MG63 (cell line): ENCODE results near the gene TNFAIP6. TPM values are rescaled to one million over a fixed set of nuclear protein-coding genes. Genes with fewer than 3 reads are reported as not detected.

Experiments used
- DNase-seq: peaks from one replicate; pipeline ENCODE4 v3.0.0-alpha.2; 2020
- H3K27me3 ChIP-seq: fragments of 250-450 bp; sonication (Bioruptor Pico); 2 replicates; pipeline ENCODE4 v1.5.1; 2020; ENCODE audit warnings: mild to moderate bottlenecking, moderate library complexity
- H3K36me3 ChIP-seq: fragments of 250-450 bp; sonication (Bioruptor Pico); 2 replicates; pipeline ENCODE4 v1.5.1; 2020; ENCODE audit warnings: mild to moderate bottlenecking, moderate library complexity
- H3K4me3 ChIP-seq: fragments of 250-450 bp; sonication (Bioruptor Pico); 2 replicates; pipeline ENCODE4 v1.5.1; 2020; ENCODE audit warnings: mild to moderate bottlenecking, moderate library complexity
- H3K9me3 ChIP-seq: fragments of 250-450 bp; sonication (Bioruptor Pico); 2 replicates; pipeline ENCODE4 v1.5.1; 2020; ENCODE audit warnings: mild to moderate bottlenecking, moderate library complexity
- total RNA-seq: library from RNA; depleted of rRNA; stranded (reverse); fragments of >200 nt; shearing (Covaris generic); gene quantifications from 2 replicates; pipeline ENCODE4 v1.2.3, GENCODE V29; 2014; ENCODE audit warnings: low replicate concordance

Gene TNFAIP6
- total RNA-seq, 1 experiment from 2014 or later, result 1.8 TPM

DNA sequence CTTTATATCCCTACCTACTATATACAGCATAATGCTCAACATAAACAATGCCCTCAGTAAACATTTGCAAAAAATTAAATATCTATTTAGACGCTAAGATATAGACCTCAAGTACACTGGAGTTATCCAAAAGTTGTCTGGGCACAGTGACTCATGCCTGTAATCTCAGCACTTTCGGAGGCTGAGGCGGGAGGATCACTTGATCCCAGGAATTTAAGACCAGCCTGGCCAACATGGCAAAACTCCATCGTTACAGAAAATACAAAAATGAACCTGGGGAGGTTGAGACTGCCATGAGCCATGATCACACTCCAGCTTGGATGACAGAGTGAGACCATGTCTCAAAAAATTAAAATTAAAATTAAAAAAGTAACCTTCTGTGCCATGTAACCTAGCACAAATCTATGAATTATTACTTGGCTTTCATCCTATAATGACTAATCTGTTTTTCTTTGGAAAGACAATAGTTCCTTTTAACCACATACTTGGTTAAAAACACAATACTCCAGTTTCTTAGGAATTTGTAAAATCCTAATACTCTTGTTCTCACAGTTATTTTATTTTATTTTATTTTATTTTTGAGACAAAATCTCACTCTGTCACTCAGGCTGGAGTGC, 6.7 kb upstream of the TNFAIP6 start:
- Histone ChIP-seq H3K36me3 (no peaks in the 10 kb centered on the region), H3K27me3 (peaks cover 2% of the 10 kb centered on the region; the same call in 1 of the 2 replicates), H3K4me3 (no peak overlapping the region), H3K9me3 (no peaks in the 10 kb centered on the region)
- peak; percentile 82 for DNase-seq

DNA sequence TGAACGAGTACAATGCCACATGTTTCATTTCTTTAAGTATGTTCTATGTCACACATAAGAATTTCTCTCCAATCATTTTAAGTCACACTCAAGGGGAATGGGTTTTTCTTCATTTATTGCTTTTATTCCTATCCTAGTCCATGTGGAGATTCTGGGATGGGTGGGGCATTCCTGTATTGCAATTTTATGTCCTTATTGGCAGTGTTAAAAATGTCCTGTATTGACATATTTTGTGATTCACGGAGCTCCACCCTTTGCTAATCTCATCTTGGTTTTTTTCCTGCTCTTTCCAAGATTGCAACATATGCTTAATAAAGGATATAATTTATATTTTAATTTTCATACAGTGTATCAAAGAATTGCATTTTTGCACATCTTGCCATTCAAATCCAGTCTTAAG, 3.4 kb upstream of the TNFAIP6 start:
- no peak for DNase-seq
- no peak overlapping the region for H3K4me3 ChIP-seq
- H3K9me3 ChIP-seq, result no peaks in the 10 kb centered on the region
- no peaks in the 10 kb centered on the region for H3K36me3 ChIP-seq
- no peaks in the 10 kb centered on the region for H3K27me3 ChIP-seq

DNA sequence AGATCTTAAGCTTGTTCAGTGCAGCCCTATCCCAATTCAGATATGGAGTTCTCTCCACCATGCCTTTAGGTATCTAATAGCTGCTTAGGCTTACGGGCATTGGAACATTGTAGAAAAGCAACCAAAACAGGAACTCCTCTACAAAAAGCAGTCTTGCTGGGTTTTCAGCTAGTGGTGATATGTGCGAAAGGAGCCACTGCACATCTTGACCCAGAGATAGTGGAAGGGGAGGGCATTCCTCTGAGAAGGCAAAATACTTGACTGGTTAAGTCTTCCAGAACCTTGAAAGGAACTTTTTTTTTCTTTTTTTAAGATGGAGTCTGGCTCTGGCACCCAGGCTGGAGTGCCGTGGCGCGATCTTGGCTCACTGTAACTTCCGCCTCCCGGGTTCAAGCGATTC, 2.6 kb upstream of the TNFAIP6 start:
- H3K36me3 ChIP-seq, result no peaks in the 10 kb centered on the region
- H3K9me3 ChIP-seq, result no peaks in the 10 kb centered on the region
- no peaks in the 10 kb centered on the region for H3K27me3 ChIP-seq
- no peak for DNase-seq
- H3K4me3 ChIP-seq, result no peak overlapping the region

DNA sequence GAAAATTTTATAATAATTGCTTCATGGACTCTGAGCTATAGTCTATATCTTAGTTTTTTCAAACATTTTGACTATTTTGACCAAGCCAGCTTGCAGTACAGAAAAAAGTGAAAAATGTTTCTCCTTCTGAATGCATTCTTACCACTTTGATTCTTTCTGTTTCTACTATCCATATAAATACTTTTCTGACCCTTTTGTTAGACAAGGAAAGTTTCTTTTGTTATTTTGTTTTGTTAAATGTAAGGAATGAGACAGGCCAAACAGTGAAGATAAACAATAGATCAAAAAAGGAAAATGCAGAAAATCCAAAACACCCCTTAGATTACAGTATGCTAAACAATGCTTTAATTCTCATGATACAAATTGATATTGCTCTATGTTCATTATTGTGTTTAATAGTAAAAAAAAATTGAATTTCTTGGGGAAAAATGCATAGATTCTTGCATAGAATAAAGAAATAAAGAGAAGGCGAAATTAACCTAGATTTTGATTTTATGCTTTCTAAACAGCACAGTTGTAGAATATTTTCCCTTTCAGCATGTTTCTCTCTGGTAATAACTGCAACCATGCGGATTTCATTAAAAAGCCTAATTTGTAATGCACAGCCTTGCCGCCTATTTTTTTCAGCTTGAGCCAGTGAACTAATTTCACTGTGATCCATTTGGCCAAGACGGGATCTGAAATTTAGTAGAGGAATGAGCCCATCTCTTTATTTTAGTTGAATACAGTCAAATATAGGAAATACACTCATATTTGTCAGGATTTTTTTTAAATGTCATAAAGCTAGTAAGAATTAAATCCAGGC, 976 bp downstream of the TNFAIP6 start:
- Histone ChIP-seq H3K36me3 (no peaks in the 10 kb centered on the region), H3K27me3 (no peaks in the 10 kb centered on the region), H3K4me3 (no peak overlapping the region), H3K9me3 (no peaks in the 10 kb centered on the region)
- DNase-seq, result no peak

DNA sequence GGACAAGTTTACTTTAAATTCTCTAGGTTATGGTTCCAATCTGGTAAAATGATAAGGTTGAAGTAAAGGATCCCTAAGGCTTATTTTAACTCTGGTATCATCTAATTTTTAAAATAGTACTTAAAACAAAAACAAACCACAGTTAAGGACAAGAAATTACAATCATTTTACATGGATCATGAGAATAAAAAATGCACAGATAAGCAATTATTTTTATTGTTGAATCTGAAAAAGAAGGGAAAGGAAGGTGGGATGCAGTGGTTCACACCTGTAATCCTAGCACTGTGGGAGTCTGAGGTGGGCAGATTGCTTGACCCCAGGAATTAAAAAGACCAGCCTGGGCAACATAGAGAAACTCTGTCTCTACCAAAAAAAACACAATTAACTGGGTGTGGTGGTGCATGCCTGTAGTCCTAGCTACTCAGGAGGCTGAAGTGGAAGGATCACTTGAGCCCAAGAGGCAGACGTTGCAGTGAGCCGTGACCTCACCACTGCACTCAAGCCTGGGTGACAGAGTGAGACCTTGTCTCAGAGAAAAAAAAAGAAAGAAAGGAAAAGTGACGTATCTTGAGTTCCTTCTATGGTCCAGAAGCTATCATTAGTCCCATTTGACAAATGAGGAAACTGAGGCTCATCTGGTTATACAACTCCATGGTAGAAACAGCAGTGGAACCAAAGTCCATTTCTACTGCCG, 2.5 kb downstream of the TNFAIP6 start:
- H3K4me3 ChIP-seq, result no peak overlapping the region
- no peak for DNase-seq
- no peaks in the 10 kb centered on the region for H3K27me3 ChIP-seq
- no peaks in the 10 kb centered on the region for H3K9me3 ChIP-seq
- no peaks in the 10 kb centered on the region for H3K36me3 ChIP-seq

DNA sequence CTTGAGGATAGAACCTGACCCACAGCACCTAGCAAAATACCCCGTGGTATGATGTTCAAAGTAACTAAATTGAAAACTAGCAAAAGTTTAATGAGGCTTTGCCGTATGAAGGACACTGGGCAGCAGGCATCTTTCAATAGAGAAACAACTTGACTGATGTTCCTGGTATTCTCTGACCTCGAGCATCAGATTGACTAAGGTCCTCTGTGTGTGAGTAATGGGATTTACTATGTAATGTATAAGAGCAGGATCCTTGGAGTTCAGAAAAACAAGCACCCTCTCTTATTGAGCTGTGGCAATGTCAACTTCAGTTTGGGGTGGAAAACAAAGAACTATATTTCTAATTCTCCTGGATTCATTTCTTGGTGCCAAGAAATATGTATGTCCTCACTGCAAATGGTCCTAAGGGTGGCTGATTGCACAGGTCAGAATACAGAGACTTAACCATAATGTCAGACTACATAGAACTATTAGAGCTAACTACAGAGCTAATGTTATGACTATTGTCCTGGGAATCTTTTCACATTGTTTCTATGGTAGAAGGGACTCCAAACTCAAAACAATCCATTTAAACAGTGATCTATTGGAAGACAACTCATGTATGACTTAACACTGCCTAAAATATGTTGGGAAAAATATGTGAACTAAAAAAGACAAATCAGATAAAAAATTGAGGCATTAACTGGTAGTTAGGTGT, 4.4 kb downstream of the TNFAIP6 start:
- no peaks in the 10 kb centered on the region for H3K9me3 ChIP-seq
- H3K27me3 ChIP-seq, result no peaks in the 10 kb centered on the region
- no peaks in the 10 kb centered on the region for H3K36me3 ChIP-seq
- H3K4me3 ChIP-seq, result no peak overlapping the region
- DNase-seq, result no peak

DNA sequence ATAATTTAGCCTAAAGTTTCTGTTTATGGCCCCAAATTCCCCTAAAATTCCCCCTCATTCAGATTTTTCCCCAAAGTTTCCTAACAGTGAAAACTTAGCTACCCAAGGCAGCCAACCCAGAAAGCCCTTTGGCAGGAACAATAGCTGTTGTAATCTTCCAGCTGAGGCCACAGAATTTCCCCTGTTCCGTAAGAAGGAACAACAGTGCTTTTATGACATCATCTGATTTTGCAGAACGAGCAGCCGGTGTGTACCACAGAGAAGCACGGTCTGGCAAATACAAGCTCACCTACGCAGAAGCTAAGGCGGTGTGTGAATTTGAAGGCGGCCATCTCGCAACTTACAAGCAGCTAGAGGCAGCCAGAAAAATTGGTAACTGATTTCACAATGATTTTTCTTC, 6.3 kb downstream of the TNFAIP6 start:
- Histone ChIP-seq H3K27me3 (no peaks in the 10 kb centered on the region), H3K9me3 (no peaks in the 10 kb centered on the region), H3K4me3 (no peak overlapping the region), H3K36me3 (no peaks in the 10 kb centered on the region)
- DNase-seq, result no peak

DNA sequence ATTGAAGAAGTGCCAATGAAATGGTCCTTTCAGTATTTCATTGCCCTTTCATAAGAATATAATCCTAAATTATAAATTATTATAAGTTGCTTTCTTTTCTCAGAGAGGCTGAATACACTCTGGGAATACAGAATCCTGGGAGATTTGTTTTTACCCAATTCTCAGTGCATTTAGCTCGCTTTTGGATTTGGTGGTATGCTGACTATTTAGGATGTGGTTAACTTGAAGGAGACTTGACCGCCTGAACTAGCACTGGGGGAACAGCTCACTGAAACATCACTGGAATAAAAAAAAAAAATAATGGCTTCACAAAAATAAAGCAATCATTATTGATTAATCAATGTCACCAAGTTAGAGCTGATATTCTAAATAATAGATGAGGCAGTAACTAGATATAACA, 10.2 kb downstream of the TNFAIP6 start:
- Histone ChIP-seq H3K27me3 (no peaks in the 10 kb centered on the region), H3K4me3 (no peak overlapping the region), H3K9me3 (no peaks in the 10 kb centered on the region), H3K36me3 (no peaks in the 10 kb centered on the region)
- DNase-seq, result no peak

DNA sequence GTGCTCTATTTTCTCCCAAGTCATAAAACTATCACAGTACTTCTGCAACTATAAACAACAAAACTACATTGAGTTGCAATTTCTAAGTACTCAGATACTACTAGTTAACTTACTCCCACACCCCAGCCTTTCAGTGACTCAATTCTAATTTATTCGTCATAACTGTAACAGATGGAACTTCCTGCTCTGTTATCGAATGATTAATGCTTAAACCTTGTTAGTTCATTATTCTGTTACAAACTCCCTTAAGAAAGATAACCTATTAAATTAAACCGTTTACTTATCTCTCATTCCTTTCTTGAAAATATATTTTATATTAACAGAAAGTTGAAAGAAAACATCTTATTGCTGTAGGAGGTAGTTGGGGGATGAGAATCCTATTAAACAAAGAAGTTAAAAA, 17.0 kb downstream of the TNFAIP6 start:
- H3K9me3 ChIP-seq, result no peaks in the 10 kb centered on the region

DNA sequence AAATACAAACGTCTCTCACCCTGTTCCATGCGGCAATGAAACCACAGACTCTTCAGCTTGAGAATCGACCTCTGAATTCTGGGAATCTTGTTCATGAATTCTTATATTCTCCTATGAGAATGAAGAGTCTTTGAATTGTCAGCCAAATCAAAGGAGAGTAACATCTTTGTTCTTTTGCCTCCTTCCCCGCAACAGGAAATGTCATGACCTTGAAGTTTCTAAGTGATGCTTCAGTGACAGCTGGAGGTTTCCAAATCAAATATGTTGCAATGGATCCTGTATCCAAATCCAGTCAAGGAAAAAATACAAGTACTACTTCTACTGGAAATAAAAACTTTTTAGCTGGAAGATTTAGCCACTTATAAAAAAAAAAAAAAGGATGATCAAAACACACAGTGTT, 21.8 kb downstream of the TNFAIP6 start:
- Histone ChIP-seq H3K36me3 (no peaks in the 10 kb centered on the region), H3K4me3 (no peak overlapping the region), H3K9me3 (no peaks in the 10 kb centered on the region), H3K27me3 (no peaks in the 10 kb centered on the region)
- no peak for DNase-seq

More for the DNA sequence above, 17.0 kb downstream of the TNFAIP6 start:
- no peaks in the 10 kb centered on the region for H3K27me3 ChIP-seq
- no peak for DNase-seq
- H3K36me3 ChIP-seq, result no peaks in the 10 kb centered on the region
- no peak overlapping the region for H3K4me3 ChIP-seq

DNA sequence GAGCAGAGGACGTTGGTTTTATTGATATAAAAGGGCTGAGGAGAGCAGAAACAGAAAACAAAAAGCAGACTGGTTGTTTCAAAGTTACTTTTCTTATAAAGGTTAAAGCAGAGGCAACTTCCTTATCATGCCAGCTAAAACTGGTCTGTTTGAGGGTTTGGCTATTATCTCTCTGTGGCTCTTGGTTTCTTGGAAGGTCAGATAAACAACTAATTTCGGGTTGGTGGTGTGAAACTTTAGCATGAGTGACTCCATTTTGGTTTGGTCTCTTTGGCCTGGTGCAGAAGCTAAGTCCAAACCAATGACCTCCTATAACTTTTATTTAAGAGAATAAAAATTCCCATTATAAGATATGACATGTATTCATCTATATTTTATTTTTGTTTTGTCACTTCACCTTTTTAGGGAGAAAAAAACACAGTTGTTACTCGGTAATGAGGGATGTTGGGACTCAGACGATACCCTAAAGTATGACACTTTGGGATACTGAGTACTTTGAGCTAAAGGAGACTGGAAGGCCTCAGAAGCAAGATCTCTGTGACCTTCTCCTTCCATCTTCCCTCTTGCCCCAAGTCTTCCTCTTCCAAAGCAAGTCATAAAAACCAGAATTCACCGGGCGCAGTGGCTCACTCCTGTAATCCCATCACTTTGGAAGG, 23.3 kb downstream of the TNFAIP6 start:
- H3K9me3 ChIP-seq, result no peaks in the 10 kb centered on the region
- H3K27me3 ChIP-seq, result no peaks in the 10 kb centered on the region
- H3K4me3 ChIP-seq, result no peak overlapping the region
- no peaks in the 10 kb centered on the region for H3K36me3 ChIP-seq
- no peak for DNase-seq

DNA sequence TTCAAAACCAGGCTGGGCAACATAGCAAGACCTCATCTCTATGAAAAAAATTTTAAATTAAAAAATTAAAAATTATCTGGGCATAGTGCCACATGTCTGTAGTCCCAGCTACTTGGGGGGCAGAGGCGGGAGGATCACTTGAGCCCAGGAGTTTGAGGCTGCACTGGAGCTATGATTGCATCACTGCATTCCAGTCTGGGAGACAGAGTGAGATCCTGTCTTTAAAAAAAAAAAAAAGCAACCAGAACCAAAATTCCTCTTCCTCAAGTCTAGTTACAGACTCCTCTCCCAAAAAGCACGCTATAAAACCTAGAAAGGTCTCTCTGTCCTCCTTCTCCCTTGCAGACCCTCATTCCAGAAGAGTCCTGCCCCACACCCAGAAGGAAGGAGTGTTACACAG, 23.9 kb downstream of the TNFAIP6 start:
- Histone ChIP-seq H3K27me3 (no peaks in the 10 kb centered on the region), H3K4me3 (no peak overlapping the region), H3K9me3 (no peaks in the 10 kb centered on the region), H3K36me3 (no peaks in the 10 kb centered on the region)
- no peak for DNase-seq

DNA sequence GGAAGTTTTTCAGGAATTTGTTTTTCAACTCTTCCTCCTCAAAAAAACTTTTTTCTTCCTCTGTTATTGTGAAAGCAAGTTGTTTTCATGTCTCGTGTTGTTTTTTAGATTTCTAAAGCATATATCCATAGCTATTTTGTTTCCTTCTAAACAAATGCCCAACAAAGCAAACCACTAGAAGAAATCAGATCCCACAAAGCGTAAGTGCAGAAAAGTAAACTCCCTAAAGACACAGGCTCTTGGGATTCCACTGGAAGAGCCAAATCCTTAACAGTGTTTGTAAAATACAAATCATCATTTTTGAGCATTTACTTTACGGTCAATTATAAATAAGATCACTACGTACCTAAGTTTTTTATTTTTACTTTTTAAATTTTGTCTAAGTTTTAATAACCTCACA, 30.6 kb downstream of the TNFAIP6 start:
- DNase-seq, result no peak
- Histone ChIP-seq H3K4me3 (no peak overlapping the region), H3K27me3 (no peaks in the 10 kb centered on the region), H3K36me3 (no peaks in the 10 kb centered on the region), H3K9me3 (no peaks in the 10 kb centered on the region)

DNA sequence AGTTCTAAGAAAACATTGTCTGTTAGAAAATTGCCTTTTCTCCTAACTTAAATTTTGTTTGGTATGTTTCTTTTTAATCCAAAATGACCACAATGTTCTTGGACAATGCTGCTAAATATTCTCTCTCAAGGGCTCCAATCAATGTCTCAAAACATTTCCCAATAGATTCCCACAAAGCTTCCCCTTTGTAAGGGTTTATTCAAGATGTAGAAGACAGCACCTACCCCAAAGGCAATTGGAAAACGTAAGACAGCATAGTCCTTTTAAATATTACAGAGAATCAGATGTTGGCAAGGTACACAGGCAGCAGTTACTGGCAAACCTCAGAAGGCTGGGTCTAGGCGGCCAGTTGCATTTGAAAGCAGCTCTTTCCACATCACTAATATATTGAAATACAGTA, 34.0 kb downstream of the TNFAIP6 start:
- no peaks in the 10 kb centered on the region for H3K9me3 ChIP-seq
- no peak overlapping the region for H3K4me3 ChIP-seq
- no peak for DNase-seq
- H3K27me3 ChIP-seq, result no peaks in the 10 kb centered on the region
- H3K36me3 ChIP-seq, result no peaks in the 10 kb centered on the region

DNA sequence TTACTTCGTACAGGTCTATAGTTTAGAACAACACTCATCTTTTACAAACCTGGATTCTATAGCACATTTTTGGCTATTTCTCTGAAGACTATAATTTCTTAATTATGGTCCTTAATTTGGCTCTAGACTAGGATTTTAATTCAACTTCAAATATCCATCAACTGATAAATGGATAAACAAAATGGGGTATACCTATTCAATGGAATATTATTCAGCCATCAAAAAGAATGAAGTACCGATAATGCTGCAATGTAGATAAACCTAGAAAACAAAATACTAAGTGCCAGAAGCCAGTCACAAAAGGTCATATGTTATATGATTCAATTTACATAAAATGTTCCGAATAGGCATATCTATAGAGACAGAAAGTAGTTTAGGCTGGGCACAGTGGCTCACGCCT, 37.1 kb downstream of the TNFAIP6 start:
- DNase-seq, result no peak
- no peaks in the 10 kb centered on the region for H3K36me3 ChIP-seq
- H3K9me3 ChIP-seq, result no peaks in the 10 kb centered on the region
- no peaks in the 10 kb centered on the region for H3K27me3 ChIP-seq
- H3K4me3 ChIP-seq, result no peak overlapping the region

DNA sequence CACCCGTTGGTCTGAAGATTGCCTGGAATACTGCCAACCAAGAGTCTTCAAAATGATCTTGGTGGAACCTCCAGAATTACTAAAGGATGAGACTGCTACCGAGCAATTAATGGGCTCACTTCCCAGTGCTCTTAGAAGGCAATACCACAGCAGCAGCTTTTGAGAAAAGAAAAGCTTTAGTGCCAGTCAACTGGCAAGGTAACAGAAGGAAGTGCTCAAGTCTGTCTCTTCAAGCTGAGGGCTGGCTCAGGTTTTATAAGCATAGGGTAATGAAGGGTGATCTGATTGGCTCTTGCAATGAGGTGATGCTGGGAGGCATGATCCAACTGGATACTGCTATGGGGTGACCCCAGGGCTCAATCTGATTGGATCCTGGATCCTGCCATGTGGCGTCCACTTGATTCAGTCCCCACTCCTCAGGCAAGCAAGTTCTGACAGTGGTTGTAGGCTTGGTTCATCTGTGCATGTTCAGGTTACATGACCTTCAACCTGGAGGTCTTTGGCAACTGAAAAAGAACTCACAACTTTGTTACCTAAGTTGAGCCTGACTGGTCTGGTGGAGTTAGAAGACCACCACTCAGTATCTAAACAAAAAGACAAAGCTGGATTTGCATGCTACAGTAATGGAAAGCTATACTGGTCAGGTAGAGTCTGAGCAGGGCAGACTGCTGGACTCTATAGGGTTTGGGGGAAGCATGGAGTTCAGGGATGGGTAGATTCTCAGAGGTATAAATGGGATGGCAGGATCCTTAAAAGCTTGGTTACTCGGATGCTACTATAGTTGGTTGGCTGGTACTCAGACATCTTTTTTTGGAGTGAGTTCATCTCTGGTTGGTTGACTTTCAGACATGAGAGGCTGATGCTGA, 38.4 kb downstream of the TNFAIP6 start:
- Histone ChIP-seq H3K4me3 (no peak overlapping the region), H3K36me3 (no peaks in the 10 kb centered on the region), H3K9me3 (no peaks in the 10 kb centered on the region), H3K27me3 (no peaks in the 10 kb centered on the region)
- DNase-seq, result no peak
